A673 (cell line): ENCODE data around the gene VPS4A. TPM values are rescaled to one million over a fixed set of nuclear protein-coding genes. Genes with fewer than 3 reads are reported as not detected.

Source experiments
- BruUV-seq: library from RNA; stranded (reverse); fragments of 400-500 nt; replicated peaks from 2 replicates; lab custom pipeline; 2021; lab: Mats Ljungman, UMichigan
- CTCF ChIA-PET: fragments of 300-600 bp; sonication (Branson Sonifier 250); formaldehyde crosslinking; loops from one replicate; lab custom pipeline; 2022; ENCODE audit warnings: antibody characterized with exemption; lab: Charles Lee
- POLR2A ChIA-PET: fragments of 300-600 bp; sonication (Branson Sonifier 250); formaldehyde crosslinking; loops from one replicate; lab custom pipeline; 2022; ENCODE audit warnings: antibody characterized with exemption; ENCODE audit not compliant: low non-redundant PET; lab: Charles Lee
- DNase-seq: peaks from one replicate; pipeline ENCODE4 v3.0.0-alpha.2; 2015; ENCODE audit warnings: low spot score
- H3K27ac ChIP-seq: fragments of 200-600 bp; sonication (generic); 2 replicates; pipeline ENCODE4 v1.5.1; 2016; ENCODE audit warnings: mixed run types, low read depth, mild to moderate bottlenecking, mixed read lengths, antibody characterized with exemption, low read length; ENCODE audit not compliant: poor library complexity, severe bottlenecking
- H3K27me3 ChIP-seq: fragments of 200-600 bp; sonication (generic); replicated peaks from 2 replicates; pipeline ENCODE4 v1.6.1; 2017; ENCODE audit warnings: mixed run types, low read depth, mild to moderate bottlenecking, mixed read lengths, antibody characterized with exemption, low read length; ENCODE audit not compliant: insufficient read depth, poor library complexity
- H3K36me3 ChIP-seq: fragments of 200-600 bp; sonication (generic); 2 replicates; pipeline ENCODE4 v1.6.1; 2016; ENCODE audit warnings: mixed run types, mild to moderate bottlenecking, mixed read lengths, antibody characterized with exemption, low read length; ENCODE audit not compliant: insufficient read depth, poor library complexity, severe bottlenecking
- H3K4me1 ChIP-seq: fragments of 200-600 bp; sonication (generic); 2 replicates; pipeline ENCODE4 v1.6.1; 2017; ENCODE audit warnings: mixed run types, mild to moderate bottlenecking, mixed read lengths, antibody characterized with exemption, low read length; ENCODE audit not compliant: insufficient read depth, poor library complexity, severe bottlenecking
- H3K4me3 ChIP-seq: fragments of 200-600 bp; sonication (generic); 2 replicates; pipeline ENCODE4 v1.5.1; 2016; ENCODE audit warnings: low read depth, mixed run types, mild to moderate bottlenecking, mixed read lengths, low read length; ENCODE audit not compliant: poor library complexity, severe bottlenecking
- H3K9me3 ChIP-seq: fragments of 200-600 bp; sonication (generic); 2 replicates; pipeline ENCODE4 v1.6.1; 2016; ENCODE audit warnings: mixed run types, low read depth, mild to moderate bottlenecking, mixed read lengths, antibody characterized with exemption, low read length; ENCODE audit not compliant: poor library complexity, severe bottlenecking
- EZH2 ChIP-seq: fragments of 200-600 bp; sonication (generic); IDR thresholded peaks from 2 replicates; pipeline ENCODE4 v1.6.1; 2017; ENCODE audit warnings: borderline replicate concordance, low read depth, mild to moderate bottlenecking, mixed read lengths, antibody characterized with exemption, low read length; ENCODE audit not compliant: poor library complexity, severe bottlenecking
- intact Hi-C: fragments of 100-400 bp; cut with micrococcal nuclease; formaldehyde crosslinking; loops from one replicate; pipeline ENCODE4 v1.10.0; 2022; ENCODE audit not compliant: unreplicated experiment
- total RNA-seq: library from RNA; stranded (reverse); gene quantifications from 2 replicates; pipeline ENCODE4 v1.2.3, GENCODE V29; 2021
- TF ChIP-seq, protein P1 (sequence below): fragments of 300-800, 200-600 bp; sonication (generic); conservative IDR thresholded peaks from 2 replicates; pipeline ENCODE4 v1.5.1; 2017; ENCODE audit warnings: low read depth, mild to moderate bottlenecking, antibody characterized with exemption, low read length, moderate library complexity, mixed read lengths

Gene VPS4A
- total RNA-seq, 1 experiment from 2014 or later = 50.4 TPM

DNA sequence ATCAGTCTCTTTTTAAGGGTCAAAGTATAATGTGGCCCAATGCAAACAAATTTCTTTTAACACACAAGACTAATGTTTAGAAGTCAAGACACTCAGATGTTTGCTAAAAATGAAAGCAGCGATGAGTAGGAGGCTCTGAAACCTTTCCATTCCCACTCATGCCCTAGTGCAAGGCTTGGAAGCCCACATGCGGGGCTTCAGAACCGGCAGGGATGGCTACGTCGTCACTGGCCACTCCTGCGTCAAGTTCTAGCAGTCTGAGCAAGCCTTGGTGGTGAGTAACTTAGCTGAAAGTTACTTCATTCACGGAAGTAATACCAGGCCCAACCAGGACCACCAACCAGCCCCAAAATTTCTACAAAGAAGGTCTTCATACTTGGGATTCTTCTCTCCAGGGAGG is 55.3 kb downstream of the VPS4A start:
- no peaks in the 10 kb centered on the region for H3K4me1 ChIP-seq
- H3K27me3 ChIP-seq = no peaks in the 10 kb centered on the region
- no peak for DNase-seq
- BruUV-seq = no TSS peak
- POLR2A ChIA-PET = no interaction called here
- H3K27ac ChIP-seq = no peak overlapping the region
- H3K36me3 ChIP-seq = peaks cover 64% of the 10 kb centered on the region
- no peak overlapping the region for H3K4me3 ChIP-seq
- no peaks in the 10 kb centered on the region for H3K9me3 ChIP-seq
- intact Hi-C loops = no loop called here
- no peak for TF ChIP-seq EZH2
- TF ChIP-seq, protein P1, sequence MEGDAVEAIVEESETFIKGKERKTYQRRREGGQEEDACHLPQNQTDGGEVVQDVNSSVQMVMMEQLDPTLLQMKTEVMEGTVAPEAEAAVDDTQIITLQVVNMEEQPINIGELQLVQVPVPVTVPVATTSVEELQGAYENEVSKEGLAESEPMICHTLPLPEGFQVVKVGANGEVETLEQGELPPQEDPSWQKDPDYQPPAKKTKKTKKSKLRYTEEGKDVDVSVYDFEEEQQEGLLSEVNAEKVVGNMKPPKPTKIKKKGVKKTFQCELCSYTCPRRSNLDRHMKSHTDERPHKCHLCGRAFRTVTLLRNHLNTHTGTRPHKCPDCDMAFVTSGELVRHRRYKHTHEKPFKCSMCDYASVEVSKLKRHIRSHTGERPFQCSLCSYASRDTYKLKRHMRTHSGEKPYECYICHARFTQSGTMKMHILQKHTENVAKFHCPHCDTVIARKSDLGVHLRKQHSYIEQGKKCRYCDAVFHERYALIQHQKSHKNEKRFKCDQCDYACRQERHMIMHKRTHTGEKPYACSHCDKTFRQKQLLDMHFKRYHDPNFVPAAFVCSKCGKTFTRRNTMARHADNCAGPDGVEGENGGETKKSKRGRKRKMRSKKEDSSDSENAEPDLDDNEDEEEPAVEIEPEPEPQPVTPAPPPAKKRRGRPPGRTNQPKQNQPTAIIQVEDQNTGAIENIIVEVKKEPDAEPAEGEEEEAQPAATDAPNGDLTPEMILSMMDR = no peak
- CTCF ChIA-PET = no interaction called here

DNA sequence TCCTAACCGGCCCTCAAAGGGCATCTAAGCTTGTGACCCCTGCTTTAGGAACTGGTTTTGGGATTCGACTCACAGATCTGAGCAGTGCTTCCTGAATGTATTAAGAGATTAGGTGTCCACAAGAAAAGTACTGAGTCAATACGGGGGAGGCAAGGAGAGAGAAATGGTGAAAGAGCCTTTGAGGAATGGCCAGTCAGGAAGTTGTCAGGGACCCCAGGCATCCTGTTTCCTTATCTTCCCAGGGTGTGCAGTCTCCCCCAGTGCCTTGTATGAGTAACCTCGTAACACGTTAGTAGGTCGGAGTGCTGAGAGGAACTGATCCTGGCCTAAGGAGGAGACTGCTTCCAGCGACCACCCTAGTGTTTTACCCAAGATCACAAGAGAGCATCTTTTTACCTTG is 56.8 kb downstream of the VPS4A start:
- H3K27me3 ChIP-seq = no peaks in the 10 kb centered on the region
- BruUV-seq = no TSS peak
- DNase-seq = no peak
- CTCF ChIA-PET = no interaction called here
- POLR2A ChIA-PET = no interaction called here
- H3K27ac ChIP-seq = no peak overlapping the region
- peaks cover 64% of the 10 kb centered on the region for H3K36me3 ChIP-seq
- H3K9me3 ChIP-seq = no peaks in the 10 kb centered on the region
- H3K4me3 ChIP-seq = no peak overlapping the region
- intact Hi-C loops = no loop called here
- TF ChIP-seq, protein P1 = no peak
- no peak for TF ChIP-seq EZH2
- H3K4me1 ChIP-seq = no peaks in the 10 kb centered on the region

DNA sequence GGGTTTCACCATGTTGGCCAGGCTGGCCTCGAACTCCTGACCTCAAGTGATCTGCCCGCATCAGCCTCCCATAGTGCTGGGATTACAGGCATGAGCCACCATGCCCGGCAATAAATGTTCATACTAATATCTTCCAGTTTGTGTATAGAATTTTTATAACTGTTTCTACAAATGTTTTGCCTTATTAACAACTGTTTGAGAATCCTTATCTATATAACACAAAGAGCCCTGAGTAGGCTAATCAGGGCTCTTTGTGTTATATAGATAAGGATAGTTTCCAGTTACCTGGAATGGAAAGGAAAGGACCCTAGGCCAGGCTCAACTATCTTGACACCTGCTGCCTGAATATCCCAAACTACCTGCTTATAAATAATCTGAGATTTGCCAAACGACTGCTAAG is 57.7 kb downstream of the VPS4A start:
- intact Hi-C loops = no loop called here
- no peak for DNase-seq
- Histone ChIP-seq H3K4me3 (no peak overlapping the region), H3K36me3 (peaks cover 64% of the 10 kb centered on the region), H3K9me3 (no peaks in the 10 kb centered on the region), H3K27me3 (no peaks in the 10 kb centered on the region), H3K27ac (no peak overlapping the region), H3K4me1 (no peaks in the 10 kb centered on the region)
- BruUV-seq = no TSS peak
- ChIA-PET POLR2A (no interaction called here), CTCF (no interaction called here)
- TF ChIP-seq, protein P1 = no peak
- no peak for TF ChIP-seq EZH2
